AG04450 (cell line): ENCODE measurements around the gene ANKS6. TPM values are rescaled to one million over a fixed set of nuclear protein-coding genes. Genes with fewer than 3 reads are reported as not detected.

Source experiments
- CTCF ChIA-PET: fragments of 300-600, 350-600 bp; formaldehyde crosslinking; extraction: SDS; loops from one replicate; lab custom pipeline; 2022; ENCODE audit warnings: antibody characterized with exemption, inconsistent platforms; lab: Charles Lee
- POLR2A ChIA-PET: fragments of 350-600 bp; formaldehyde crosslinking; extraction: SDS; loops from one replicate; lab custom pipeline; 2021; ENCODE audit warnings: antibody characterized with exemption, inconsistent platforms; lab: Yijun Ruan, JAX
- DNase-seq: peaks from one replicate; pipeline ENCODE4 v3.0.0-alpha.2; 2011; ENCODE audit warnings: low read depth, low spot score
- H3K27ac ChIP-seq: one replicate; pipeline ENCODE4 v1.5.1; 2012; ENCODE audit warnings: low read depth, low read length, control low read depth
- H3K27me3 ChIP-seq: one replicate; pipeline ENCODE4 v1.6.0; 2012; ENCODE audit warnings: low read length; ENCODE audit not compliant: control insufficient read depth, insufficient read depth
- H3K4me3 ChIP-seq: 2 replicates; pipeline ENCODE4 v1.5.1; 2011; ENCODE audit warnings: mild to moderate bottlenecking, low read depth, low read length, control low read depth
- H3K9me3 ChIP-seq: 2 replicates; pipeline ENCODE4 v1.5.1; 2012; ENCODE audit warnings: low read length; ENCODE audit not compliant: control insufficient read depth, insufficient read depth
- CTCF ChIP-seq: IDR thresholded peaks from 2 replicates; pipeline ENCODE4 v1.5.1; 2011; ENCODE audit warnings: low read depth, low read length, control low read depth, inconsistent platforms
- polyA plus RNA-seq: library from polyadenylated mRNA; depleted of rRNA; stranded (reverse); fragments of >200 nt; gene quantifications from 2 replicates; pipeline ENCODE4 v1.2.3, GENCODE V29; 2011

The ANKS6 gene
- polyA plus RNA-seq, 1 experiment: 10.5 TPM

DNA sequence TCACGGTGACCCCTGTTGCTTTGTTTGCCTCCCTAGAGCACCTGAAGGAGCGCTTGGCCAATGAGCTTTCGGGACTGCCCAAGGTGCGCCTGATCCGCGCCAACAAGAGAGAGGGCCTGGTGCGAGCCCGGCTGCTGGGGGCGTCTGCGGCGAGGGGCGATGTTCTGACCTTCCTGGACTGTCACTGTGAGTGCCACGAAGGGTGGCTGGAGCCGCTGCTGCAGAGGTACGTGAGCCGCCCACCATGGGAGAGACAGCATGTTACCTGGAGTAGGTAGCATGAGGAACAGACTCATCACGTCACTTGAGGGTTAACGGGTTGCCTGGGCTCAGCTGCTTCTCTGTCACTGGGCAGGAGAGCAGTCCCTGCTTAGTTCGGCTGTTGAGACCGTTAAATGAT lies 30.4 kb upstream of the ANKS6 start:
- no peak for TF ChIP-seq CTCF
- no peak overlapping the region for H3K27ac ChIP-seq
- ChIA-PET POLR2A (no interaction called here), CTCF (no interaction called here)
- H3K27me3 ChIP-seq: peaks cover 9% of the 10 kb centered on the region
- H3K9me3 ChIP-seq: no peaks in the 10 kb centered on the region; the same call in 1 of the 2 replicates
- no peak for DNase-seq
- no peak overlapping the region for H3K4me3 ChIP-seq

- CTCF ChIA-PET: interaction anchor here (1.3 kb wide), 2 partner anchors 19 to 49 kb away, joined by 3 to 5 read pairs; no protein-coding TSS in a partner anchor
- no peak for TF ChIP-seq CTCF
- Histone ChIP-seq H3K4me3 (no peak overlapping the region), H3K9me3 (no peaks in the 10 kb centered on the region; the same call in 1 of the 2 replicates), H3K27ac (no peak overlapping the region), H3K27me3 (peaks cover 9% of the 10 kb centered on the region)
- POLR2A ChIA-PET: no interaction called here
- no peak for DNase-seq
Observed at GRCh38 chr9:98825414-98825813, 29.1 kb upstream of the ANKS6 start.

DNA sequence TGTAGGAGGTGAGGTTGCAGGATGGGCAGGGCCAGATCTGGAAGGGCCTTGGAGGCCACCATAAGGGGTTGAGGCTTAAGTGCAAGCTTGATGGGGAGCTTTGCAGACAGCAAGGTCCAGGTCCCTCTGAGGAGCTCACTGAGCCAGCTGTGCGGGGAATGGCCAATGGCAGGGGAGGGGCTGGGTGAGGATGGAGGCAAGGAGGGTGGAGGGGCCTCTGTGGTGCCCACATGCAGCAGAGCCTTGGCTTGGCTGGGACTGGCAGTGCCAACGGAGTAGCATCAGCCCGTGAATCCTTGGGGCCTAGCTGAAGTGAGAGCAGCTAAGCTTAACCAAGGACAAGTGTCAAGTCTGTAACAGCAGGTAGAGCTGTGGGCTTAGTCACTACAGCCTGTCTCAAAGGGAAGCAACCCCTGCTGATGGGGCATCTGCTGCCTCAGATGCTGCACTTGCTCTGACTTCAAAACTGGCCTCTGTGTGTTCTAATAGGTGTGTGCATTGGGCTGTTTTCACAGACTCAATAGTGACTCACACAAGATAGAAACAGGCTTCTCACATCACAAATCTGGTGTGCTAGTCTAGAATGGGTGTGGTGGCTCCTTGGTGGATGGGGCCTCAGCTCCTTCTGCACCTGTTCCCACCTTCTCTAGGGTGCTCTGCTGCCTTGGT lies 27.4 kb upstream of the ANKS6 start:
- H3K4me3 ChIP-seq: no peak overlapping the region
- H3K27me3 ChIP-seq: peaks cover 10% of the 10 kb centered on the region
- DNase-seq: no peak
- H3K27ac ChIP-seq: no peak overlapping the region
- ChIA-PET CTCF (no interaction called here), POLR2A (no interaction called here)
- peaks cover 3% of the 10 kb centered on the region for H3K9me3 ChIP-seq
- TF ChIP-seq CTCF: no peak

DNA sequence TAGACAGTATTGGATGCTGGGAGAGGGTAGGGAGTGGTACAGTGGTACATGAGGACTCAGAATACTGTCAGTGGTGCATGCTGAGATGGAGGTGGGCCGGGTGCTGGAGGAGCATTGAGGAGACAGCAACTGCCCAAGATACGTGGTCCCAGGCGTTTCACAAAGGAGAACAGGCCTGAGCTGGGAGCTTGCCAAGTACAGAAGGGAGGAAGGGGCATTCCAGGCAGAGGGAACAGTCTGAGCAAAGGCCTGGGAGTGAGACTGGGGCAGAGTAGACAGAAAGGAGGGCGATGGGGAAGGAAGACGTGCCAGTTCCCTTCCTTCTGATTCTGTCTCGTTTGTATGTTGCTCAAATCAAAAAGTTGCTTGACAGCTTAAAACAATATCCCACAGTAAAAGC lies 26.3 kb upstream of the ANKS6 start:
- CTCF ChIA-PET: no interaction called here
- peaks cover 3% of the 10 kb centered on the region for H3K9me3 ChIP-seq
- no peak overlapping the region for H3K4me3 ChIP-seq
- POLR2A ChIA-PET: no interaction called here
- H3K27ac ChIP-seq: no peak overlapping the region
- peaks cover 5% of the 10 kb centered on the region for H3K27me3 ChIP-seq
- no peak for DNase-seq
- no peak for TF ChIP-seq CTCF

GRCh38 chr9:98821831-98822230 lies 25.5 kb upstream of the ANKS6 start:
- Histone ChIP-seq H3K4me3 (no peak overlapping the region), H3K27me3 (peaks cover 4% of the 10 kb centered on the region), H3K9me3 (peaks cover 3% of the 10 kb centered on the region), H3K27ac (no peak overlapping the region)
- DNase-seq: no peak
- TF ChIP-seq CTCF: no peak
- POLR2A ChIA-PET: no interaction called here
- CTCF ChIA-PET: no interaction called here
